HCEC 1CT (cell line): ENCODE results near the gene CDKAL1.
A peak's percentile ranks its signal among the peaks of the same experiment; 100 is the strongest.
"Not testable (repeated sequence)": the region's sequence is repeated elsewhere in the genome, so short reads cannot be mapped to it uniquely, and the experiment has no call there.

ENCODE experiments used
- DNase-seq: peaks from one replicate; pipeline ENCODE4 v3.0.0-alpha.2; 2017

CDKAL1 gene

DNA sequence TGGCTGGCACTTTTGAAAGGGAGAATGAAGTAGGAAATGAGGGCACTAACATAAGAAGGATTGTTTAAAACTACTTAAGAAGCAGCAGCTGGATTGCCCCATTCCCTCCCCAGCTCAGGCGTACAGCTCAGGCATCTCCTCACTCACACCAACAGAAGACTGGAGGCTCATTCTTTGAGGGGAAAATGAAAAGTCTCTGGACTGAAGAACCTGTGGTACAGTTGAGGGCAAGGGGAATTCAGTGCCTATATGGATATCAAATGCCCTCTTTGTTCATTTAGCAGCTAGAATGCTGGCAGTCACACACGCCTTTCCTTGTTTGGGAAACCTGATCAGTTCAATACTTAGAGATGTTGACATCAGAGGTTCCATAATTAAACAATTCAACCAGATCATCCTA, 557.2 kb downstream of the CDKAL1 start:
- DNase-seq = no peak

DNA sequence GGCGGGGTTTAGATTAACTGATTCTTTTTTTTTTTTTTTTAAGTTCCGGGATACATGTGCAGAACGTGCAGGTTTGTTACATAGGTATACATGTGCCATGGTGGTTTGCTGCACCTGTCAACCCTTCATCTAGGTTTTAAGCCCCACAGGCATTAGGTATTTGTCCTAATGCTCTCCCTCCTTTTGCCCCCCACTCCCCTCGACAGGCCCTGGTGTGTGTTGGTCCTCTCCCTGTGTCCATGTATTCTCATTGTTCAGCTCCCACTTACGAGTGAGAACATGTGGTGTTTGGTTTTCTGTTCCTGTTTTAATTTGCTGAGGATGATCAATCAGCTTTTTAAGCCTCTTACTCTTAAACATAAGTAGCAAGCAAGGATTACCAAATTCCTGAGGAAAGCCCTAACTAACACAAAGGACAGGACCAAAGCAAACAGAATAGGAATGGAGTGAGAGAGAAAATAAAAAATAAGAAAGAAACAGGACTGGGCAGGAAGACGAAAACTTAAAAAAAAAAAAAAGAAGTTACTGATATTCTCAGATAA, 558.0 kb downstream of the CDKAL1 start:
- DNase-seq = not testable (repeated sequence)

DNA sequence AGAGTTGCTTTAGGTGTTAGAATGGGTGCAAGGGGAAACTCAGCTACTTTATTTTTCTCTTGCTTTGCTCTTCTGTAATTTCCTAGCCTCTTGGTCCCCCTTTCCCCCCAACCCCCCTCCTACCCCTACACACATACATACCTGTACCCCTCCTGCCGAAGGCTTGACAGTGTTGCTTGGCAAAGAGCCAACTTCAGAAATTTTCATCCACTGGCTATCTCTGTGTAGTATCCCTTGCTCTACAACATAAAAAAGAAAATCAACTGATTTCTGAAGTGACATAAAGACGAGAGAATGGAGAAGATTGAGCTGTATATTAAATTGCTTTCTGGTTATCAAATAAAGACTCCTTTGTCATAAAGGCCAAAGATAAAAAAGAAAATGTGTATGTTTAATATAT, 561.2 kb downstream of the CDKAL1 start:
- DNase-seq = no peak

DNA sequence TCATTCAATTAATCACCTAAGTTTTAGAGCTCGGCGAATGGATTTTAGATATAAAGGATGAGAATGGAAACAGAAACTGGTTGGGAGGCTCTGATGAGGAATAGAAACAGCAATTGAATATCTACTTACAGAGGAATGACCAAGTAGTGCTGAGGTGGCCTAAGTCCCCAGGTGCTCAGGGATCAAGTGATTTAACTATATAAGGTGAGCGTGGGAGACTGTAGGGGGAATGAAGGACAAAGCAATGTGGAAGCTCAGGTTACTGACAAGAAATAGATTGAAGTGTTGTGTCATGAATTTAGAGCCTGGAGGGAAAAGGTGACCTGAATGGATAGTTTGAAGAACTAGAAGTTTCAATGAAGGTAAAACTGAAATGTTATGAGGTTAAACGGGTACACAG, 563.9 kb downstream of the CDKAL1 start:
- no peak for DNase-seq

DNA sequence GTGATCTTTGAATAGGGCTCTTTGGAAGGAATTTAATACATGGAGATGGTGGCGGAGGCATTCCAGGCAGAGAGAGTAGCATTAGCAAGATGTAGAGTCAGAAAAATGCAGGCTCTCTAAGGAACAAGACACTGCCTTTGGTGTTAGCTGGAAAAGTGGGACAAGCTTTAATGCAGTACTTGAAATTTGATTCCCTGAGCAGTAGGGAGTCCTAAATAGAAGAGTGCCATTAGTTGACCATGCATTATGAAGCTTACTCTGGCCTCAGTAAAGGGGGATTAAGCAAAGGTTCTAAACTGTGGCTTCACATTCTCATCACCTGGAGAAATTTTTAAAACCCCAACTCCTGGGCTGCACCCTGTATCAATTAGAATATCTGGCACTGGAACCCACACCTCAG, 564.5 kb downstream of the CDKAL1 start:
- no peak for DNase-seq

DNA sequence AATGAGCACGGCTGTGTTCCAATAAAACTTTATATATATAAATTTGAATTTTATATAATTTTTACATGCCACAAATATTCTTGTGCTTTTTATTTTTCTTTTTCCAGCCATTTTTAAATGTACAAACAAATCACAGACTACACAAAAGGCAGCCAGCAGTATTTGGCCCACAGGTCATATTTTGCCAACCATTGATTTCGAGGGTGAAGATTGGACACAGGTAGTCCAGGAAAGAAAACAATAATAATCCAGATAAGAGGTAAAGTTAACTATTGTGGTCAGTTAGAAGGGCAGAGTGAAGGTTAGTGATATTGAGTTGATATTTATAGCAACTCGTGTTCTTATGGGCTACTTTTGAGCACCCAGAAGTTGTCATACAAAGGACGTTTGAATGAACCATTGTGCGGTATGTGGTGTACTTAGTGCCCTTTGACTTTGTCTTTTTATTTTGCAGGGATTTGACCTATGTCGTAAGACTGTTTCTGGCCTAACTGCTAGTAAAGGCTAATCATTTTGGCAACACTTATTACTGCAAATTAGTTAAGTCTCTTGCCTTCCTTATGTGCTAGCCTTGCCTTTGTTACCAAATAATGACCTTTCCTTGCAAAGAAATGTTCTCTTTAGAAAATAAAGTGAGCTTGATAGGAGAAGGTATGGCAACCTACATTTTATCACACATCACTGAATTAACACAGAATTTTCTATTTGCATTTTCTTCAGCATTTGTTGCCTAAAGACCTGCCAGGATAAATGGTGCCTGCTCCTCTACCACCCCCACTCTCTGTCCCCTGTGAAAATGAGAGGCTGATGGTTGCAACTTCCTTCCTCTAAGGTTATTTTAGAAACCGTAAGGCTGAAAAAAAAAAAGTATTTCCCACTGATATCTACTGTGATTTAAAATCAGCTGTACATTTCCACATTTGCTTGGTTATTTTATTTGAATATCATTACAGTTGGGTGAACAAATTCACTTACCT, 565.4 kb downstream of the CDKAL1 start:
- no peak for DNase-seq

DNA sequence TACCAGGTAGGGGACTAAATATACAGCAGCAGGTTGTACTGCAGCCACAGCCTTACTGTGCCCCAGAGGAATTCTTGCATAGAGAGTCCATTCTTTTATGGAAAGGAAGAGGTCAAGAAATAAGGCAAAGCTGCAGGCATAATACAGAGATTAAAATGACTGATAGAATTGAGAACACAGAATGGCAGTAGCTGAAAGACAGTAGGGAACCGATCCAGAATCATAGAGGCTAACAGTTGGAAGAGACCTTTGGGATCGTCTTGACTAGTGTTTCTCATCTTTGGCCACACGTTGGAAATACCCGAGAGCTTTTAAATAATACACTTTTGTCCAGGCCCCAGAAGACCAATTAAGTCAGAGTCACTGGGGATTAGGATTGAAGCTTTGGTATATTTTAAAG, 566.7 kb downstream of the CDKAL1 start:
- no peak for DNase-seq

DNA sequence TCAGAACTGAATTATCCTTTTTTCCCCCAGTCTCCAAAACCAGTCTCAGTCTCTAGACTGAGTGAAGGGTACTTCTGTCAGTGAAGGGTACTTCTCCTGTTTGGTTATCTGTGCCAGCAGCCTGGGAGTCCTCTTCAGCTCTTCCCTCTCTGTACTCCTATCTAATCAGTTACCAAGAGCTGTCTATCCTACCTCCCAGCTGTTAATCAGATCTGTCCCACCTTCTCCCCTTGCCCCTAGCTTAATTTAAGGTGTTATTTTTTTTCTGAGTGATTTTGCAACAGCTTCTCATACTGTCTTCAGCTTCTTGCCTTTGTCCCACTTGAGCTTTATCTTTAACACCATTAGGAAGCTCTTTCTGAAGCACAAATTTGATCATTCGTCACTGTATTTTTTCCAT, 567.4 kb downstream of the CDKAL1 start:
- no peak for DNase-seq

DNA sequence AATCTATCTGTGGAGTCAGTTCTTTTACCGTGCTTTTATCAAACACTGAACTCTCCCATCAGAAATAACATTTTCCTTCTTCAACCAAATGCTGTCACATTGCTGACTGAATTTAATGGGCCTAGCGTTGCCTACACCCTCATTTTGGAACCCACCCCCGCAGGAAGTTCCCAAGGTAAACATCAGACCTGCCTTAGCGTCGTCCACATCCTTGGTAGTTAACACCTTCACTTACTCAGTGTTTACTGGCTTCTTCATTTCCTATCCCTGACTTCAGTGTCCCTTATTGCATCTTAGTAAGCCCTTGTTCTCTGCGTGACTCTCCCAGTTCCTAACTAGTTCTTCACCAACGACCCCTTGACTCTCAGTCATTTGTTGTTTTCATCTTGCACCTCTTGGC, 567.9 kb downstream of the CDKAL1 start:
- no peak for DNase-seq

DNA sequence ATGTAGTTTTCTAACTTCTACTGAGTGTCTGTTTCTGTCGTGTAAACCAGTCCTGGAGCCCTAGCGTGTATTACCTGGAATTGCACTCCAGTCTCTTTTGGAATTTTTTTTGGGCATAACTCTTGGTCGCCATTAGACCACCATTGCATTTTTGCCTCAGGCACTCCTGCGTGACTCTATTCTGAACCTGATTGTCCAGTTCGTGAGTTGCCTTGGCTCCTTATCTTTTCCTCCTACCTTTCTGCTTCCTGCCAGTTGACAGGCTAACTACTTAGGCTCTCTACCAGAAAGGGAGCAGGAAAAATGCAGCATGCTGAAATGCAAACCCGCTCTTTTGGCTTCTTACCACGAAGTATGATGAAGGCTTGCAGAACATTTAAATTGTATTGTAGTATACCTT, 568.4 kb downstream of the CDKAL1 start:
- no peak for DNase-seq

DNA sequence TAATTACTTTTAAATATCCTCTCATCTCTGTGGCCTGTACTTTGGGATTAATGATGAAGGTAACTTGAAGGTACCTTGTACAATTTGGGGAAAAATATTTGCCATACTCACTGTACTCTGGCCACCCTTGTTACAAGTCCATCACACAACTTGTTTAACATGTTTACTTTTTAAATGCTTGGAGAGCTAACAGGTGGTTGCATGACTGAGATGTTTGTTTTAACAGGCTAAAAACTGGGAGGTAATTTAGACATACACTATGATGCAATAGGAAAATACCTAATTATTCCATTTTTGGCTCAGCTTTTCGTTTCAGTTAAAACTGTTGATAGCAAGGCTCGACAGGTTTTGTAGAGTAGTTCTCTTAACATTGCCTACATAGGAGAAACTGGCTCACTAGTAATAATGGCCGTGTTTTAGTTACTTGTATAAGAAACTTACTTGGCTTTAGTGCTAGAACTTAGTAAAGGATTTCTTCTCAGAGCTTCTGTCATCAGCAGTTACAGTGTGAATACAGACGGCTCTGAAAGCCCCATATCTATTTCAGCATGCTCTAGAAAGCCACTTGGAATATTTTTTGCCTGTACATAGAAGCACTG, 569.5 kb downstream of the CDKAL1 start:
- no peak for DNase-seq

DNA sequence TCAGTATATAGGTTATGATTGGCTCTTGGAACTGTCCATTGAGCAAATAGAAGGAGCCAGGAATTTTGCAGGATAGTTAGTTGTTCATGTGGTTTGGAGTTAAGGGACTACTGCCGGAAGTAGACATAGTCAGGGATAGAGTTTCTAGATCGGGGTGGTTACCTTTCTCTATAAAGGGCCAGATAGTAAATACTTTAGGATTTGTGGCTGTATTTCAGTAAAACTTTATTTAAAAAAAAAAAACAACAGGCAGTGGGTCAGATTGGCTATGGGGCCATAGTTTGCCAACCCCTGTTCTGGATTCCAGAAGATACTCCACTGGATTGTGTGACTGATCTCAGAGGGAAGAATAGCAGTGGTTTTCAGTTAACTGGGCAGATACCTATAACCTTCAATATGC, 570.0 kb downstream of the CDKAL1 start:
- no peak for DNase-seq

DNA sequence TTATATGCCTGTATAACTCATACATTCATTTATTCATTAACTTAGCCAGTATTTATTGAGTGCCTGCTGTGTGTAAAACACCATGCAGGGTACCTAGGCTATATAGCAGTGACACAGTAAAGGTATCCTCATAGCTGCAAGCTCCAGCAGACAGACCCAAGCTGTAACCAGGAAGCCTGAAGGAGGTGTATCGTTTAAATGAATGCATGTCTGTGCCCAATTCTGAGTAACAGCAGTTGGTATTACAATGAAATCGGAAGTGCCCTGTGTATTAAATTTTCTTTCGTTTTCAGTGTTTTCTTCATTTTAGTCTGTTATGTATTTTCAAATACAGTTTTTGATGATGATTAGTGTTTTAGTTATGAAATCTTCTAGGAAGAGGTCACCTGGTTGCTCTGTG, 573.5 kb downstream of the CDKAL1 start:
- no peak for DNase-seq

DNA sequence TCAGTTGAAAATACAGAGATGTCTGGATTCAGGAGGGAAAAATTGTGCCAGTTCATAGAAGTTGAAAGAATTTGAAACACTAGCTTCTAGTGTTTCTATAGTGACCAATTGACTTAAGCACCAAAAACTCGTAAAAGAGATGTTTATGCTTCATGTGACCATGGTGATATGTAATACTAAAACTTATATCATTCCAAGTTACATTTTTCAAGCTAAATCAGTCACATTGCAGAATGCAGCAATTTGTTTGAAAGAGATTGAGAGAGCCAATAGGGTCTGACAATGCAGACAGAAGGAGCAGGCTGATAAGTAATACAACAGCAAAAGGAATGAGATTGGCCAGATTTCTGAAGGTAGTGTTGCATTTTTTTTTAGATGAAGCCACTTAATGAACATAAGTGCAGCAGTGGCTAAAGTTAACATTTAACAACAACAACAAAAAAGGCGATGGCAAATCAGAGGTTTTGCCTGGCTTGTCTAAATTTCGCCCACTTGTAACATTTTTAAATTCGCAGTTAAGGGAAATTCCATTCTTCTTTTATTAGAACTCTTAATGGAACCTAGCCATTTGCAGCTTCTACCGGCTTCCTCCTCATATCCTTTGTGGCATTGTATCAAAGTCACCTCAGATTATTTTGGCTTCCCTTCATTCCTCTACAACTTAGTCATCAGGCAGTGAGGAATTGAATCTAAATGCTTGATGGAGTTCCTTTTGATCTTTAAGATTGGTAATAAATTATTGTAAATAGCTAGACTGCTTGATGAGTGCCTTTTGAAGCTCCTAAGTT, 575.3 kb downstream of the CDKAL1 start:
- peak; percentile 66 for DNase-seq

DNA sequence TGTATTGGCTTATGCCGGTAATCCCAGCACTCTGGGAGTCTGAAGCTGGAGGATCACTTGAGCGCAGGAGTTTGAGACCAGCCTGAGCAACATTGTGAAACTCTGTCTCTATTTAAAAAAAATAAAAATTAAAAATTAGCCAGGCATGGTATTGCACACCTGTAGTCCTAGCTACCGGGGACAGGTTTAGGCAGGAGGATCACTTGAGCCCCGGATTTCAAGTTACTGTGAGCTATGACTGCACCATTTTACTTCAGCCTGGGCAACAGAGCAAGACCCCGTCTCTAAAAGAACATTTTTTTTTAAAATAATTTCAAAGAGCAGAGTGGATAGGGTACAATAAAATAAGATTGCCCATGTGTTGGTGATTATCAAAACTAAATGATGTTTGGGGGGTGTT, 576.4 kb downstream of the CDKAL1 start:
- no peak for DNase-seq

DNA sequence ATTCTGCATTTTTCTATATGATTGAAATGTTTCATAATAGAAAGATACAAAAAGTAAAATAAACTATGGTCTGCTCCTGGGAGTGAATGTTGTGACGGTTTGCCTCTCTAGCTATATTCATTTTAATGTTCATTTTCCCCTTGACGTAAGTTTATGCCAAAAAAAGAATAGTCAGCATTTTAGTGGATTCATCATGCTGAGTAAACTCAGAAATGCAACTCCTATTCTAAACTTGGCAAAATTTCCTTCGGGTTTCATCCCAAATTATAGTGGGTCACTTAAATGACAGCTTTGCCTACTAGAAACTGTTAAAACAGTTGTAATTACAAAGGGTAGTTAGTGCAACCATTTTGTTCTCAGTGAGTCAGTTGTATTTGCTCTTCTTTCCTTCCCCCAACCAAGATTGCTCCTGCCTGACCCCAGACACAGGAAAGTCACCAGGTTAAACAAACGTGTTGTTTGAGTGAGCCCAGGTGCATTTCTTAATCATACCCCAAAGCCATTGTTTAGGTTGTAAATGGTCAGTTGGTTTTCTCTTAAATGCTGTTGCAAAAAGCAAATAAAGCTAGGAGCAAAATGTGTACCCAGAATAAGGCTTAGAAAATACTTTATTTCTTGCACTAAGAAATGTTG, 577.0 kb downstream of the CDKAL1 start:
- DNase-seq = peak; percentile 4

DNA sequence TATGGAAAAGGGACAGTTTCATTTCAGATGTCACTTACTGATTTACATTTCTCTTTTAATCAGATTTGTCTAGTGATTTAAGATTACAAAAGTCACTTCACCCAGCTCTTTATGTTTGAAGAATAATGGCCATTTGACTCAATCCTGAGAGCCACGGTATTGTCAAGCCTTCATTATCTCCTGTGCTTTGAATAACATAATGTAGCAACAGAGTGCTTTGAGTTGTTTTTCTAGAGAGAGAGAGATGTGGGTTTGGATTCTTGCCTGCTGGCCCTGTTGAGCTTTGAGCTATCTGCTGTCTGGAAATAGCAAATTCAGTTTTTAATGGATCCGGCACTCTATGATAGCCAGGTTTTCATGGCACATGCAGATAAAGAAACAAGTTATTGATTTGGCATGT, 580.9 kb downstream of the CDKAL1 start:
- DNase-seq = no peak

DNA sequence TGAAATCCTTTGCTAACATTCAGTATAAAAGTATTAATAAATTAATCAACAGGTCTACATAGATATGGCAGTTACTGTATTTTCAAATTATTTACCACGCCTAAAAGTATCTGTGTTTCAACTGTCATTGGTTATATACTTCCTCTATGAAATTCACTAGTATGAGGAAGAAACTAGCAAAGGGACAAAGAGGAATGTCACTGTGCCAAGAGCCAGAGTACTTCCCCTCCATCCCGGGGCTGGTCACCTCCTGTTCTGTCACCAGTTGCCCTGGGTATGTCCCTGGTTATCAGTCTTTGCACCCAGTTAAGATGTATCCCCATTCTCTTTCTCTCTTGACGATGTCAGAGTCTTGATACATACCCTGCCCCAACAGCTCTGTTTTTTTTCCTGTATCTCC, 582.5 kb downstream of the CDKAL1 start:
- DNase-seq = no peak

DNA sequence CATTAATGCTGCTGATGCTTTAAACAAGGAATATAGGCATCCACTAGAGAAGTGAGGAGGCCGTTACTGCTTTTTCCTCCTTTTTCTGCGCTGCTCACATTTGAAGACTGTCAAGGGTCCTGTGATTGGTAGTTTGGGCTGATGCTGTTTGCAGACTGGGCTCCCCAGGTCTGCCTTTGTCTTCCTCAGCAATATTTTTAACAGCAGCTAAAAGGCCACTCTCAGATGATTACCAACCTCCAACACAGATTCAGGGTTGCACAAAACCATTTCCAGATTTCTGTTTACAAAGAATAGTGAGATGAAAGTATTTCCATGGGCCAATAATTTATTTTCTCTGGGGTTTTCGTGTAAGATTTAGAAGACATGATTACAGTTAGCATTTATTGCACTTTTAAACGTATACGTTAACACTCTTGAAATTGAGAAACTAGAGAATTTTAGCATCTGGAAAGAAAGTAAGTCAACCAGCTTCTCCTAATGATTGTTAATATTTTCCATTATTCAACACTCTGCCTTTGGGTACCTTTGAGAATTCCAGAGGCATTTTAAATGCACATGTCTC, 584.0 kb downstream of the CDKAL1 start:
- DNase-seq = no peak

DNA sequence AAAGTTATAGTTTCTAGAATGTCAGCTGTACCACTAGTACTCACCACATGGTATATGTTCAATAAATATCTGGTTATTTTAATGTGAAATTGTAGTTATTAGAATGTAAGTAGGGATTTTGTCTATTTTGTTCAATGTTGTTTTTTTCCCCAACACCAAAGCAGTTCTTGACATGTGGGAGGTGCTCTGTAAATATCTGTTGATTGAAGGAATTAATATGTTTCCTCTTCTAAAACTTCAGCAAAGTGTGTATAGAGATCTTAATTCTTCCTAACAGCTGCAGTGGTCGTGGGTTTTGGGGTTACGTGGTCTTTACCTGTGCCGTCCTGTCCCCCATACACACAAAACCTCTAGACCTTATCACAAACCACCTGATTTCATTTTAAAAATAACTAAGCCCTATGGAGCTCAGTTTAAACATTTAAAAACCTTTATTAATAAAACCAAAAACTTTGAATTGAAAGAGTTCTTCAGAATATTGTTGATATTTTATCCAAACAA, 587.4 kb downstream of the CDKAL1 start:
- DNase-seq = no peak

DNA sequence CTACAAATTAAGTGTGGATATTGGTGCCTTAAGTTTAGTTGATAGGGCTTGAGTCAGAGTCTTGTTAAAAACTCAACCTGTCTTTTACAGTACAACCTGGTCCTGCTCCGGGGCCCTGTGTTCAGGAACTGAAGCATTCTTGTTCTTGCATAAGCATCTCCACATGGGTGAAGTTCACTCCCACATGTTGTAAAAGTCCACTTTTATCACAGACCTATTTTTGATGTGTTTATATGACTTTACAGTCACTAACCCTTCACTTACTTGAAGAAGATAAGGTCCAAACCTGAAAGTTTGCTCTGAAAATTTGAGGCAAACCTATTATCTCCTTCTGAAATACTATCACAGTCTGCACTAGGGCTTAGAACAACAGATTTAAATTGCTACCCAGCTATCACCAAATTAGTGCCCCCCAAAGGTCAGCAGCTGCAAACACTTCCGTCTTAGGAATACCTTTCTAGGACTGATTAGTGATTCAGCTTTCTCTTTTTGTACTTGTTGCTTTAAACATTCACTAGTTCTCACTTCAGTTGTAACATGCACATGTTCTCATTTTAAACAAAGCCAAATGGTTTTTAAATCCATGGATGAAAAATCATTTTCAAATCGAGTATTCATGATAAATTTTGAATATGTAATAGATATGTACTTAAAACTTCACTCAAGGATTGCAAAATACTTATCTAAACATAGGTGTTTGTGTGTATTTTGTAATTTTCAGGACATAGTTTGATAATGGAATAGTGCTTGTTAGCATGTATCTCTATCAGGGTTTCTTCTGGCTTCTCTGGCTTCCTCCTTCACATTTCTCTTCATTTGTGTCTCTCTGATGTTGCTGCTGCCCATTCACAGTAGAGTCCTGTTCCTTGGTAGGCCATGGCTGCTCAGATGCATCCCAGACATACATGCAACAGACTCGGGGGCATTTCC, 589.5 kb downstream of the CDKAL1 start:
- no peak for DNase-seq
